Measurements from ENCODE around the gene CSTF2. TPM values are rescaled to one million over a fixed set of nuclear protein-coding genes. Genes with fewer than 3 reads are reported as not detected.

CSTF2 gene
- total and polyA plus RNA-seq, 9 donors: 8.4 to 12.9 (median 11.1) TPM

DNA sequence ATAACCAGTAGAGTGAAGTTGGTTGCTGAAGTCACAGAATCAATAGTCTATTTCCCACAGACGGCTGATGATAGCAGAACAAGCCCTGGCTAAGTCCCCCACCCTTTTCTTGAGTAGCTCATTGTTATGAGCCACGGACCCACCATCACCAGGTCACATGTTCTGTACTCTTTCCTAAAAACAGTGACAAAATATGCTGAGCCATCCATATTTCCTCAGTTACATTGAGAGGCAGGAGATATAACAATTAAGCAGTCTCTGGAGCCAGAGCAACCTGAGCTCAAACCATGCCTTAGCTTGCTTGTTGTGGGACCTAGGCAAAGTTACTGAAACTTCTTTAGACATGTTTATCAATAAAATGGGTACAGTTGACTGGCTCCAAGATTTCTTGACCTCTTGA, 2.9 kb upstream of the CSTF2 start:
- no peaks in the 10 kb centered on the region for H3K4me1 ChIP-seq (ENCODE audit: control insufficient read depth, insufficient read depth, low read length)
- H3K4me3 ChIP-seq (ENCODE audit: low read length): no peak overlapping the region
- peaks cover 15% of the 10 kb centered on the region for H3K27me3 ChIP-seq (ENCODE audit: control insufficient read depth, insufficient read depth, low read length)
- no peaks in the 10 kb centered on the region for H3K36me3 ChIP-seq (ENCODE audit: control insufficient read depth, insufficient read depth, low read length)
- no peak overlapping the region for H3K27ac ChIP-seq (ENCODE audit: low read length)
- 58% methylated on average over 2 of the region's 2 CpGs for WGBS (ENCODE audit: insufficient coverage)
- no peaks in the 10 kb centered on the region for H3K9me3 ChIP-seq (replicated peaks; ENCODE audit: control insufficient read depth, low read depth, low read length)
- no peak for DNase-seq

DNA sequence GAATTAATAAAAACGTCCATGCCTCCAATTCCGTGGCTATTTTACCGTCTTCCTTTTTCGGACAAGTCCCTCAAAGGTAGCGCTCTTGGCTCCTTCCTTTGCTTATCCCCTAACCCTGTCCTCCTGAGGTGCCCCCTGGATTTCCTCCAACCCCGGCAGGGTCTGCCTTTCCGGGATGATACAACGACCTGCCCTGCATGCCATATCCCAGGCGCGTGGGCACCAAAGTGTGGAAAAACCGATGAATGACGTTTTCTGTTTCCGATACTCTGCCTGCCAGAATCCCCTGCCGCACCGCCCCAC, 706 bp upstream of the CSTF2 start:
- peak overlapping the region; percentile 62 for H3K4me3 ChIP-seq (ENCODE audit: low read length)
- no peak for DNase-seq
- no peaks in the 10 kb centered on the region for H3K9me3 ChIP-seq (replicated peaks; ENCODE audit: control insufficient read depth, low read depth, low read length)
- 35% methylated on average over 15 of the region's 15 CpGs for WGBS (ENCODE audit: insufficient coverage)
- H3K27ac ChIP-seq (ENCODE audit: low read length): peak overlapping the region; percentile 15
- H3K27me3 ChIP-seq (ENCODE audit: control insufficient read depth, insufficient read depth, low read length): peaks cover 9% of the 10 kb centered on the region
- H3K36me3 ChIP-seq (ENCODE audit: control insufficient read depth, insufficient read depth, low read length): peaks cover 7% of the 10 kb centered on the region
- no peaks in the 10 kb centered on the region for H3K4me1 ChIP-seq (ENCODE audit: control insufficient read depth, insufficient read depth, low read length)

- no peaks in the 10 kb centered on the region for H3K4me1 ChIP-seq (ENCODE audit: control insufficient read depth, insufficient read depth, low read length)
- no peaks in the 10 kb centered on the region for H3K9me3 ChIP-seq (replicated peaks; ENCODE audit: control insufficient read depth, low read depth, low read length)
Measured at GRCh38 chrX:100829730-100830129, 9.5 kb downstream of the CSTF2 start.

GRCh38 chrX:100830143-100830542, 10.0 kb downstream of the CSTF2 start:
- no peaks in the 10 kb centered on the region for H3K9me3 ChIP-seq (replicated peaks; ENCODE audit: control insufficient read depth, low read depth, low read length)
- no peak for DNase-seq
- H3K4me1 ChIP-seq (ENCODE audit: control insufficient read depth, insufficient read depth, low read length): no peaks in the 10 kb centered on the region
- H3K4me3 ChIP-seq (ENCODE audit: low read length): no peak overlapping the region
- no peak overlapping the region for H3K27ac ChIP-seq (ENCODE audit: low read length)
- H3K36me3 ChIP-seq (ENCODE audit: control insufficient read depth, insufficient read depth, low read length): peaks cover 19% of the 10 kb centered on the region
- H3K27me3 ChIP-seq (ENCODE audit: control insufficient read depth, insufficient read depth, low read length): peaks cover 15% of the 10 kb centered on the region
- no CpG with 5 or more reads among the region's 5 CpGs for WGBS (ENCODE audit: insufficient coverage)

More at GRCh38 chrX:100829730-100830129, 9.5 kb downstream of the CSTF2 start:
- no CpG with 5 or more reads among the region's 2 CpGs for WGBS (ENCODE audit: insufficient coverage)
- Histone ChIP-seq H3K27me3 (ENCODE audit: control insufficient read depth, insufficient read depth, low read length) (peaks cover 15% of the 10 kb centered on the region), H3K36me3 (ENCODE audit: control insufficient read depth, insufficient read depth, low read length) (peaks cover 19% of the 10 kb centered on the region), H3K27ac (ENCODE audit: low read length) (no peak overlapping the region), H3K4me3 (ENCODE audit: low read length) (no peak overlapping the region)
- no peak for DNase-seq

DNA sequence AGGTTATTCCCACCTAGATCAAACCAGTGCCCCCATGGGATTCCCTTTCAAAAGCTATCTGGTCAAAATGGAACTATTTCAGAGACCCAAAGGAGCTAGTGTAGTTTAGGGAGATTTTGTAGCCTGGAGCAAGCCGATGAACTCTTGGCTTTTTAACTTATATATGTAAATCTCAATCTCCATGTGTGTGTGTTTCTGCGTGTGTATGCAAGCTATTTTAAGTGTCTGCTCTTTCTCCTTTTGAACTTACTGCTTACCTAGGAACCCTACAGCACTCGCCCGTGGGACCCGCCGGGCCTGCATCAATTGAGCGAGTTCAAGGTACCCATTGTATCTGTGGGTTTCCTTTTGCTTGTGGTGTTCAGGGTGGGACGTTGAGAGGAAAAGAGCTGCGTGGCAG, 10.4 kb downstream of the CSTF2 start:
- no peak for DNase-seq
- WGBS (ENCODE audit: insufficient coverage): no CpG with 5 or more reads among the region's 9 CpGs
- peaks cover 19% of the 10 kb centered on the region for H3K36me3 ChIP-seq (ENCODE audit: control insufficient read depth, insufficient read depth, low read length)
- no peak overlapping the region for H3K4me3 ChIP-seq (ENCODE audit: low read length)
- no peaks in the 10 kb centered on the region for H3K9me3 ChIP-seq (replicated peaks; ENCODE audit: control insufficient read depth, low read depth, low read length)
- H3K27ac ChIP-seq (ENCODE audit: low read length): no peak overlapping the region
- H3K4me1 ChIP-seq (ENCODE audit: control insufficient read depth, insufficient read depth, low read length): no peaks in the 10 kb centered on the region
- peaks cover 15% of the 10 kb centered on the region for H3K27me3 ChIP-seq (ENCODE audit: control insufficient read depth, insufficient read depth, low read length)

DNA sequence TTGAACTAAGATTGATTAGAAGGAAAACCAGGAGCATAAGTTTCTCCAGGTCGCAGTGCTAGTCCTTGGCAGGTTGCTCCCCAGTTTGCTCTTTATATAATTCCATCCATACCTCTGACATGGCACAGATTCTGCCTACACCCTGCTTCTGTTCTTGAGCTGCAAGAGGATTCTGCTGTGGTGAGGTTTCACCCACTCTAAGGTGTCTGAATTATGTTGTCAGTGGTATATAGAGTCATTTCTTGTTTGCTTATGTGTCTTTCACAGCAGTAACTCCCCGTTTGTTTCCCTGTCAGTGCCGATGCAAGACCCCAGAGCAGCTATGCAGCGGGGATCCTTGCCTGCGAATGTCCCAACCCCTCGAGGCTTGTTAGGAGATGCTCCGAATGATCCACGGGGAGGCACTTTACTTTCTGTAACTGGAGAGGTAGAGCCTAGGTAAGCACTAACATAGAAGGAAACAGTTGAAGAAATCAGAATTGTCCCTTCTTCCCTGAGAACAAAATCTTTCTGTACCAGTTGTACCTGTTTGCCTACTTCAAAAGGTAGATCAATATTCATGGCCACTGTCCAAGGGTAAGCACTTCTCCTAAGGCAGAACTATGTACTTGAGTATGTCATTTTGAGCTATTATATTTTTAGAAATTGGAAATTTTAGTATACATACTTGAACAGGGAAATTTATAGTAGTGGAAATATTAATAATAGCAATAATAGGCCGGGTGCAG, 11.2 kb downstream of the CSTF2 start:
- Histone ChIP-seq H3K9me3 (replicated peaks; ENCODE audit: control insufficient read depth, low read depth, low read length) (no peaks in the 10 kb centered on the region), H3K4me1 (ENCODE audit: control insufficient read depth, insufficient read depth, low read length) (no peaks in the 10 kb centered on the region), H3K36me3 (ENCODE audit: control insufficient read depth, insufficient read depth, low read length) (peaks cover 19% of the 10 kb centered on the region), H3K4me3 (ENCODE audit: low read length) (no peak overlapping the region), H3K27me3 (ENCODE audit: control insufficient read depth, insufficient read depth, low read length) (peaks cover 15% of the 10 kb centered on the region), H3K27ac (ENCODE audit: low read length) (no peak overlapping the region)
- 88% methylated on average over 5 of the region's 9 CpGs for WGBS (ENCODE audit: insufficient coverage)
- DNase-seq: no peak

DNA sequence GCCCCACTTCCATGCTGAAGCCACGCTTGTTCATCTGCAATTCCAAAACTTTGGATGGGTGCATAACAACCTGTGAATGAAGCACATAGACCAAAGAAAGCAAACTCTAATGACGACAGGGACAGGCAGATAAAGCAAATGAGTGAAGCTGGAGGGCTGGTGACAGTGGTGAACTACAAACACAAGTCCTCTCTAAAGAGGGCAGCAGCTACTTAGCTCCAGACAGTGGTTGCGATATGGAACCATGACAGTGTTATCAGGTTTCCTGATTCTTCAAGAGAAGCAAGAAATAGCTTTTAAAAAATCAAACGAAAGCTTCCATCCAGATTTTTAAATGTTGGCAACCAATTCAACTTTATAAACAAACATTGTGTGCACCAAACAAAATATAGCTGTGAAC, 30.1 kb downstream of the CSTF2 start:
- Histone ChIP-seq H3K27me3 (ENCODE audit: control insufficient read depth, insufficient read depth, low read length) (peaks cover 3% of the 10 kb centered on the region), H3K4me1 (ENCODE audit: control insufficient read depth, insufficient read depth, low read length) (no peaks in the 10 kb centered on the region), H3K9me3 (replicated peaks; ENCODE audit: control insufficient read depth, low read depth, low read length) (no peaks in the 10 kb centered on the region), H3K27ac (ENCODE audit: low read length) (no peak overlapping the region), H3K36me3 (ENCODE audit: control insufficient read depth, insufficient read depth, low read length) (no peaks in the 10 kb centered on the region), H3K4me3 (ENCODE audit: low read length) (no peak overlapping the region)
- DNase-seq: no peak
- 93% methylated on average over 3 of the region's 4 CpGs for WGBS (ENCODE audit: insufficient coverage)

- WGBS (ENCODE audit: insufficient coverage): no CpG with 5 or more reads among the region's 2 CpGs
- Histone ChIP-seq H3K27me3 (ENCODE audit: control insufficient read depth, insufficient read depth, low read length) (peaks cover 5% of the 10 kb centered on the region), H3K27ac (ENCODE audit: low read length) (no peak overlapping the region), H3K4me1 (ENCODE audit: control insufficient read depth, insufficient read depth, low read length) (no peaks in the 10 kb centered on the region), H3K36me3 (ENCODE audit: control insufficient read depth, insufficient read depth, low read length) (no peaks in the 10 kb centered on the region), H3K9me3 (replicated peaks; ENCODE audit: control insufficient read depth, low read depth, low read length) (no peaks in the 10 kb centered on the region), H3K4me3 (ENCODE audit: low read length) (no peak overlapping the region)
- no peak for DNase-seq
Measured at GRCh38 chrX:100852810-100853209, 32.6 kb downstream of the CSTF2 start.

GRCh38 chrX:100863326-100863864, 43.2 kb downstream of the CSTF2 start:
- no peak for DNase-seq
- no peak overlapping the region for H3K4me3 ChIP-seq (ENCODE audit: low read length)
- H3K4me1 ChIP-seq (ENCODE audit: control insufficient read depth, insufficient read depth, low read length): no peaks in the 10 kb centered on the region
- no peaks in the 10 kb centered on the region for H3K36me3 ChIP-seq (ENCODE audit: control insufficient read depth, insufficient read depth, low read length)
- H3K27me3 ChIP-seq (ENCODE audit: control insufficient read depth, insufficient read depth, low read length): peaks cover 10% of the 10 kb centered on the region
- no peak overlapping the region for H3K27ac ChIP-seq (ENCODE audit: low read length)
- no peaks in the 10 kb centered on the region for H3K9me3 ChIP-seq (replicated peaks; ENCODE audit: control insufficient read depth, low read depth, low read length)
- WGBS (ENCODE audit: insufficient coverage): 67% methylated on average over 4 of the region's 6 CpGs

GRCh38 chrX:100864657-100865391, 44.6 kb downstream of the CSTF2 start:
- WGBS (ENCODE audit: insufficient coverage): no CpG with 5 or more reads among the region's 2 CpGs

More at GRCh38 chrX:100864657-100865391, 44.6 kb downstream of the CSTF2 start:
- Histone ChIP-seq H3K9me3 (replicated peaks; ENCODE audit: control insufficient read depth, low read depth, low read length) (no peaks in the 10 kb centered on the region), H3K27ac (ENCODE audit: low read length) (no peak overlapping the region), H3K27me3 (ENCODE audit: control insufficient read depth, insufficient read depth, low read length) (peaks cover 10% of the 10 kb centered on the region), H3K4me1 (ENCODE audit: control insufficient read depth, insufficient read depth, low read length) (no peaks in the 10 kb centered on the region), H3K4me3 (ENCODE audit: low read length) (no peak overlapping the region), H3K36me3 (ENCODE audit: control insufficient read depth, insufficient read depth, low read length) (no peaks in the 10 kb centered on the region)
- DNase-seq: no peak
